ENCODE data around the gene LRFN5.
"Not testable (repeated sequence)": the region's sequence is repeated elsewhere in the genome, so short reads cannot be mapped to it uniquely, and the experiment has no call there.

The LRFN5 gene

DNA sequence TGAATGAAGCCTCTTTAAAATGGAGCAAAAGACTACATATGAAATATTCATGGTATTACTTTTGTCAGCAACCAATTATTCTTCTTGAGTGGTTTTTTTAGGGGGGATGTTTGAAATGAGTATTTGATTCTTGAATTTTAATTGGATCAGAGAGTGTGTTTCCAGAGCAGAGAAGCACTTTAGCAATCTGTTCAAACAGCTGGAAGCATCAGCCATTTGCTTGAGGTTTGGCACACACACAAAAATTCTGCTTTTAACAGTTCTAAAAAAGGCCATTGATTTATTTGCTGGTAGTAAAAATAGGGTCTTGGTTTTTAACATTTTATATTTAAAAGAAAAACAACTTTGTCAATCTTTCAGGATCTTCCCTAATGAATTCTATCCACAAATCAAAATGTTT is 292.7 kb downstream of the LRFN5 start:
- peak; percentile 11 for DNase-seq (ENCODE audit: low read depth)

DNA sequence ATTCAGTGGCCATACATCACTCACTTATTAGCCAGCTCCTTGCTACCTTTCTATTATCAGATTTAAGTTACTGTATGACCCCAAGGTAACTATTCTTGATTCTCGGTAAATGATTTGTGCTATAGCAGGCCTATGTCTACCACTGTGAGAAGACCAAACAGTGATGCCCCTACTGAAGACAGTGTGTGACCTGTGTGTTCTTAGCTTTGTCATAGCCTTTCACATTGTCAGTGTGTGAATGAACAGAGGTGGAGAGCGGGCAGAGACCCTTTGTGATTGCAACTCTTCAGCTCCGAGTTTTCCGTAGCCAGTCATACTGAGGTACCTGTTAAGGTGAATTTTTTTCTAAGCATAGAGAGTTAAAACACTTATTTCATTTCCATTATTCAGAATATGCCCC is 294.0 kb downstream of the LRFN5 start:
- DNase-seq (ENCODE audit: low read depth): no peak

DNA sequence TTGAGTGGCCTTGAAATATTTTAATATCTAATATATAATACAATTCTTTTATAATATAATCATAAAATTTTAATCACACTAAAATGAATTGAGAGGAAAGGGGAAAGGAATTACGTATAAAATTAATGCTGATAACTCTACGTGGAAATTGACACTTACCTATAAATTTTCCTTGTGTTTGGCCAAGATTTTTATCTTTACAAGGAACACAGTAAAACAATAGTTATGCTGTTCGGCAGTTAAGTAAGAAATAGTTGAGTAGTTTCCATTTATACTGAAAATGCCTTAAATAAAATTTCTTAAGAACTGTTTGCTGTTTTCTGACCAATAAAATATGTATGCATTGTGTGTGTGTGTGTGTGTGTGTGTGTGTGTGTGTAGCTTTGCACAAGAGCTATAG is 294.4 kb downstream of the LRFN5 start:
- no peak for DNase-seq (ENCODE audit: low read depth)

DNA sequence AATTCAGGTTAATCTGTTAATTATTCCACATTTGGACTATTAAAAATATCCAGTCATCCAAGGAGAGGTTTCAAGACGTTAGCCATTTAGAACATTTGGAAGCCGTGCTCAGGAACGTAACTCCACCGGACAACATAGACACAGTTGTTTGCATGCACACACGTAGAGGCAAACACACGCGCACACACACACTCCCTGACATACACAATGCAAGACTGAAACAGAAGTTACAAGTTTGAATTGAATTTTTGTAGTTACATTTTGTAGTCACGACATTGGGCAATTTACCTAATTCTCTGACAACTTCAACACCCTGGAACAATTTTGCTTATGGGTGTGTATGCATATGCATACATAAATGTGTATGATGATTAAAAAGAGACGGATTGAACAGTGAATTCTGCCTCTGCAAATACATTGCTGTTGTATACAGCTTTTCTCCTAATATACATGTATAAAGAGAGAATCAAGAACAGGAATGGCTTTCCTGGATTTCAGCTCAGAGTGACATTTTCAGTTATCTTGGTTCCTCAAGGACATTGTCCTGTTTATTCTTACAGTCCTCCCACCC is 298.8 kb downstream of the LRFN5 start:
- no peak for DNase-seq (ENCODE audit: low read depth)

DNA sequence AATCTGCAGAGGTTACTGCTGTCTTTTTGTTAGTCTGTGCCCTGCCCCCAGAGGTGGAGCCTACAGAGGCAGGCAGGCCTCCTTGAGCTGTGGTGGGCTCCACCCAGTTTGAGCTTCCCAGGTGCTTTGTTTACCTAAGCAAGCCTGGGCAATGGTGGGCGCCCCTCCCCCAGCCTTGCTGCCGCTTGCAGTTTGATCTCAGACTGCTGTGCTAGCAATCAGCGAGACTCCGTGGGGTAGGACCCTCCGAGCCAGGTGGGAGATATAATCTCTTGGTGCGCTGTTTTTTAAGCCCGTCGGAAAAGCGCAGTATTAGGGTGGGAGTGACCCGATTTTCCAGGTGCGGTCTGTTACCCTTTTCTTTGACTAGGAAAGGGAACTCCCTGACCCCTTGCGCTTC is 304.5 kb downstream of the LRFN5 start:
- DNase-seq (ENCODE audit: low read depth): not testable (repeated sequence)

DNA sequence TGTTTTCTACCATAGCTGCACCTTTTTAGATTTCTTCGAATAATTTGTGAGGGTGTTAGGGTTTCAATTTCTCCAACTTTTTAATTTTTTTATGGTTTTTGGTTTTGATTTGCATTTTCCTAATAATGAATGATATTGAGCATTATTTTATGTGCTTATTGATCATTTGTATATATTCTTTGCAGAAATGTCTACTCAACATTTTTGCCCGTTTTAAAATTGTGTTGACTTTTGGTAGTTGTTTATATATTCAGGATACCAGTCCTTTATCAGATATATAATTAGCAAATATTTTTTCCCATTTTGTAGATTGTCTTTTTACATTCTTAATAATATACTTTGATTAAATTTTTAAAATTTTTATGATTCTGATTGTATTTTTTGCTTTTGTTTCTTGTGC is 306.7 kb downstream of the LRFN5 start:
- no peak for DNase-seq (ENCODE audit: low read depth)

DNA sequence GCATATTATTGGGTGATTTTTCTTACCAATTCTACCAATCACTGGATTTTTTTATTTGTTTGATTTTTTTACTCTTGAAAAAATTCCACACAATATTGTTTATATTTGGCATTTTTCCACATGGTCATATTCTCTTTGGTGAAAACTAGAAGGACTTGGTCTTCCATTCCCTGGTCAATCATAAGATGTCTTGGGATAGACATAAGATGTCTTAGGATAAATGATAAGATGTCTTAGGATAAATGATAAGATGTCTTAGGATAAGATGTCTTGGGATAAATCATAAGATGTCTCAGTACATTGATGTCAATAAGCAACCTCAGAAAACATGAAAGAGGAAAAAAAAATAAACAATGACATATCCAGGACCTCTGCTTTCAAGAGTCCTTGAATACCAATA is 309.1 kb downstream of the LRFN5 start:
- no peak for DNase-seq (ENCODE audit: low read depth)

DNA sequence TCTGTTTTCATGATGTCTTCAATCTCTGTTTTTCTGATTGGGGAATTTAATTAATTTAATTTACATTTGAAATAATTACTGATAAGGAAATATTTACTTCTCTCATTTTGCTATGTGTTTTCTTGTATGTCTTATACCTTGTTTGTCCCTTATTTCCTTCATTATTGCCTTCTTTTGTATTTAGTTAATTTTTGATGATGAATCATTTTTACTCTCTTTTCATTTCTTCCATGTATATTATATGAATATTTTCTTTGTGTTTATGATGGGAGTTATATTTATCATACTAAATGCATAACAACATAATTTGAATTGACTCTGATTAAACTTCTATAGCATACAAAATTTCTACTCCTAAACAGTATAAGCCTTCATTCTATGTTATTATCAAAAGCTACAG is 309.6 kb downstream of the LRFN5 start:
- no peak for DNase-seq (ENCODE audit: low read depth)

DNA sequence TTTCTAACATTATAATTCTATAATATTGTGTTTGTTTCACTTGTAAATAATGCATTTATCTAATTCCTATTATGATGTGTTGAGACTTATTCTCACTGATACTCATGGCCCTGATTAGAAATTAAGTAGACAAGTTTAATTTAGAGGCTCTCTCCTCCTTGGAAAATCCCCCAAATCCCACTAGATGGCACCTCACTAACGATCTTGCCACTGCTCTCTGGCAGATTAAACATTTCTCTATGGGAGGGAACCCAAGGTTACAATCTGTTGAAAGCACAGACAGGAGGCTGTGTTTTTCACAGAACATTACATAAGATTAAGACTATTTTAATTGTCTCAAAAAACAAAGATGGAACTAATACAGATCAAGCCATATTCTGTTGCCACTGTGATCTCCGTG is 318.7 kb downstream of the LRFN5 start:
- peak; percentile 46 for DNase-seq (ENCODE audit: low read depth)

DNA sequence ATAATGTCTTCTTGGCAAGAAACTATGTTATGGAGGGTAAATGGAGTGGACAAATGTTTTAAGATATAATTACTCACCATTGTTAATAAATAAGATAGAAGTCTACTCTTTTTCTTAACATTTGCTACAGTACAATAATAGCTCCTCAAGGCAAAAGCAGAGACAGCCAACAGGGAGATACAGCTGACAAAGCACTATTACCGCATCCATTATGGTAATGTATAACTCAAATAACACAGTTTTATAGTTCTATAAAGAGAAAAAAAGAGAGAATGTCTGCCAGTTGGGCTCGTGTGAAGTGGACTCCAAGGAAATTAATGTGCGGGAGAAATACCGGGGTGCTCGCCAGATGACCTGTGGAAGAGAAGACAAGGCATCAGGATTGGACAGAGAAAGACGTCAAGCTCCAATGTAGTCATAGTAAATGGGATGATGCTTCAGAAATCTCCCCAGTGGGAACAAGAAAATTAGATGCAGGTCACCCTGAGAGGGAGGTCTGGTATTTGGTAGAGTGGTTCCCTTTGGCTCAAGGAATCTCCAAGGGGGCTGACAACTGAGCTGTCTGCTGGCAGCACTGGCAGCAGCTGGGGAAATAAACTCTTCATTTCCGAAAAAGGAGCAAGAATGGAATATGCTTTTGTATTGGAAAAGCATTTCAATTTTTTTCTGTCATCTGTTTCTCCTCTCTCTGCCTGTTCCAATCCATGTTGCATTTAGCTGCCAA is 343.9 kb downstream of the LRFN5 start:
- DNase-seq (ENCODE audit: low read depth): no peak
